OCI-LY3 (cell line): ENCODE results near the gene LCOR.

Experiments
- CTCF ChIP-seq: fragments of 200-600, 300-600 bp; sonication (generic); IDR thresholded peaks from 2 replicates; pipeline ENCODE4 v1.5.1; 2014; ENCODE audit warnings: antibody characterized with exemption, low read length, low read depth
- EZH2phosphoT487 ChIP-seq: fragments of 200-600 bp; shearing (Covaris generic); IDR thresholded peaks from 2 replicates; pipeline ENCODE4 v1.6.1; 2018; ENCODE audit warnings: antibody characterized with exemption, mixed run types, low read depth

DNA sequence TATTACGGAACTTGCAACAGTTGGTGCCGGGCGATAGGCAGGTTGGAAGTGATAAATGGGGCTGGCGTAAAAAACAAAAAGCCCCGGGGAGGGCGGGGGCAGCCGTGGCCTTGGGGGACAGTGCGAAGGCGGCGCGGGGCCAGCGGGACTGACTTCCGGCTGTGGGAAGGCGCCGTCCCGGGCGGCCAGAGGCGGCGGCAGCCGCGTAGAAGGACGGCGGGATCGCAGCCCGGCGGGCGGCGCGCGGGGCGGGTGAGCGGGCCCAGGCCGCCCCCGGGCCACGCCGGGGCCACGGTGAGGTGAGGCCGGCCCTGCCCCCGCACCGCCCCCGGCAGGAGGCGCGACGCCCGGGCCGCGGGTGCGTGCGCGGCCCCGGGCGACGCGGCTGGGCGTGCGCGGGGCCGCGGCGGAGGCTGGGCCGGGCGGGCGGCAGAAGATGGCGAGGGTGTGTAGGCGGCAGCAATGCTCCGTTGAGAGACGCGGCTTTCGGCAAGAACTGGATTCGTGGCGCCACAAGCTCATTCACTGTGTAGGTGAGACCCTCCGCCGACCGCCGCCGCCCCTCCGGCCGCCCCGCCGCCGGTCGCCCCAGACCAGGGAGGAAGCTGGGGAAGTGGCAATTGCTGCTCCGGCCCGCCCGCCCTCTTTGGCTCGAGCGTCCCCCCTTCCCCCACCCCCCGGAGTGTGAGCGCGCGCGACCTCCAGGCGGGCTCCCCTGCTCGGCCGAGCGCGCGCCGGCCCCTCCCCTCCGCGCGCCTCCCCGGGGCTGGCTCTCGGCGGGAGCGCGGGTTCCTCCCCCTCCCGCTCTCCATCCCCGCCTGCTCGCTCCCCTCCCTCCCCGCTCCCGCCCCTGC is at the start of gene LCOR:
- no peak for TF ChIP-seq CTCF
- TF ChIP-seq EZH2phosphoT487 = no peak
